ENCODE measurements around the gene CDH10.

The CDH10 gene

GRCh38 chr5:24644761-24645160 lies at the start of gene CDH10:
TSS of gene CDH10 (minus strand) at chr5:24644978. CDS start at chr5:24593490, 51,488 bp downstream.
- DNase-seq = no peak

GRCh38 chr5:24693609-24694008 lies 48.8 kb upstream of the CDH10 start:
- DNase-seq = no peak

- DNase-seq = no peak
Measured at GRCh38 chr5:24691074-24691473, 46.3 kb upstream of the CDH10 start.

- DNase-seq = no peak
Measured at GRCh38 chr5:24681106-24681505, 36.3 kb upstream of the CDH10 start.

- no peak for DNase-seq
Measured at GRCh38 chr5:24668050-24668449, 23.3 kb upstream of the CDH10 start.

GRCh38 chr5:24649531-24649930 lies 4.8 kb upstream of the CDH10 start:
- no peak for DNase-seq

GRCh38 chr5:24646915-24647314 lies 2.1 kb upstream of the CDH10 start:
- no peak for DNase-seq

GRCh38 chr5:24645483-24645882 lies 705 bp upstream of the CDH10 start:
- no peak for DNase-seq

- DNase-seq = no peak
Measured at GRCh38 chr5:24643880-24644279, 898 bp downstream of the CDH10 start.

GRCh38 chr5:24643156-24643555 lies 1.6 kb downstream of the CDH10 start:
- DNase-seq = no peak

- no peak for DNase-seq
Measured at GRCh38 chr5:24642022-24642421, 2.8 kb downstream of the CDH10 start.

- no peak for DNase-seq
Measured at GRCh38 chr5:24635209-24635608, 9.6 kb downstream of the CDH10 start.

- DNase-seq = no peak
Measured at GRCh38 chr5:24633715-24634325, 11.0 kb downstream of the CDH10 start.

- DNase-seq = no peak
Measured at GRCh38 chr5:24632353-24632752, 12.4 kb downstream of the CDH10 start.

GRCh38 chr5:24630918-24631317 lies 13.9 kb downstream of the CDH10 start:
- DNase-seq = no peak

- DNase-seq = no peak
Measured at GRCh38 chr5:24629798-24630197, 15.0 kb downstream of the CDH10 start.

- no peak for DNase-seq
Measured at GRCh38 chr5:24624872-24625271, 19.9 kb downstream of the CDH10 start.

GRCh38 chr5:24623624-24624023 lies 21.2 kb downstream of the CDH10 start:
- DNase-seq = no peak

GRCh38 chr5:24623031-24623430 lies 21.7 kb downstream of the CDH10 start:
- DNase-seq = no peak

GRCh38 chr5:24621792-24622191 lies 23.0 kb downstream of the CDH10 start:
- no peak for DNase-seq

GRCh38 chr5:24616566-24616965 lies 28.2 kb downstream of the CDH10 start:
- no peak for DNase-seq

- no peak for DNase-seq
Measured at GRCh38 chr5:24615159-24615558, 29.6 kb downstream of the CDH10 start.

GRCh38 chr5:24609706-24610105 lies 35.1 kb downstream of the CDH10 start:
- no peak for DNase-seq

GRCh38 chr5:24606971-24607370 lies 37.8 kb downstream of the CDH10 start:
- no peak for DNase-seq

- no peak for DNase-seq
Measured at GRCh38 chr5:24602188-24602587, 42.6 kb downstream of the CDH10 start.

- no peak for DNase-seq
Measured at GRCh38 chr5:24598956-24599355, 45.8 kb downstream of the CDH10 start.
